Measurements from ENCODE around the gene FAR2. TPM values are rescaled to one million over a fixed set of nuclear protein-coding genes. Genes with fewer than 3 reads are reported as not detected.

The FAR2 gene
- polyA plus RNA-seq, 1 of the 3 experiments (the other 2 are of a cell fraction): 7.4 TPM

DNA sequence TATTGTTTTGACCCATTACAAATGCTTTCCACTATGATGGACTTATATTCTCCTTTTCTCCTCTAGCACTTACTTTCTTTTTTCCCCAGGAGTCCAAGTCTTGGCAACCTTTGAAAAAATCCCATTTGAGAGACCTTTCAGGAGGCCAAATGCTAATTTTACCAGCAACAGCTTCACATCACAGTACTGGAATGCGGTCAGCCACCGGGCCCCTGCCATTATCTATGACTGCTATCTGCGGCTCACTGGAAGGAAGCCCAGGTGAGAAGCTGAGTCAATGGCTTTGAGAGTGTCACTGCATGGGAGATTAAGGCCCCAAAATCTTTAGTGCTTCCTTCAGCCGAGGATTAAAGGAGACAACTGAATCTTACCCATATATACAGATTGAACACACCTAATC, 167.7 kb downstream of the FAR2 start (continued):
- TF ChIP-seq TAF1 (IDR thresholded peaks at IDR 0.05; ENCODE audit: borderline replicate concordance, low read depth, low read length) (0 out of 2 replicates have a peak, but pooled peaks have one; percentile 16), FOXJ3 (CRISPR knock-in tag; IDR thresholded peaks at IDR 0.05) (no peak)

DNA sequence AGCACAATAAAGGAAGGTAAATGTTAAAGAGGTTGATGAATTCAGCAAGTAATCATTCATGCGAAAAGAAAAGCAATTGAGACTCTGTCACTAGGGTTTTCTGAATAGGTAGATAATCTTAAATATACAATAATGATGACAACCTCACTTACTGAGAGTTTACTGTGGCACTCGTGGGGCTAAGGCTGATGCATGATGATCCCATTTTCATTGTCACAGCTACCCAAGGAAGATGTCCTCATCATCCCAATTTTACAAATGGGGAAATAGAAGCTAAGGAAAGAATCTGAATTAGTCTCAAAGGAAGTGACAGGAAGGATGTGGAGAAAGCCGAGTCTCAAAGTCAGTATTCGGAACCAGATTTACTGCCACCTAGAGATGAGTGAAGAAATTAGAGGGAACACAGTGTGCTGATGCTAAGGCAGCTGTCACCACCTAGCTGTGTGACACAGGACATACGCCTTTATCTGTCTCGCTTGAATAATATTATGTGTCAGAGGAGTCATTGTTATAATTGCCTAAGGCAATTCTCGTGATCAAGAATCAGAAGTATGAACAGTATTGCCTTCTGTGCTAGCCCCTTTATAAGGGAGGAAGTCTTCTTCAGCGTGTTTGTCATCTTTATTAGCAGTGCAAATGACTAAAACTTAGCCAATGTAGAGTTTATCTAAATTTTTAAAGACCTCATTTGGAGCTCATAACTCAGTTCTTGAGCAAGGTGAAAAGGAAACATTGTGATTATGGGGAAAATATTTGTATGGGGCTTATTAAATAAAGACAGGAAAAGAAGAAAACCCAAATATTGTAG, 168.7 kb downstream of the FAR2 start:
- Histone ChIP-seq H3K9me2 (no peaks in the 10 kb centered on the region), H3K4me3 (ENCODE audit: low read depth in 2 of 2, low read length in 1 of 2) (no peak overlapping the region; a peak in 1 of 4 replicates), H3K36me3 (replicated peaks in 1 of 2; ENCODE audit: control insufficient read depth in 1 of 2, insufficient read depth in 2 of 2, low read length in 1 of 2) (peaks cover 3 to 6% of the 10 kb centered on the region in 2 experiments), H3K27me3 (ENCODE audit: insufficient read depth) (no peaks in the 10 kb centered on the region), H3K9ac (no peak overlapping the region), H3K4me2 (no peak overlapping the region), H3K9me3 (no peaks in the 10 kb centered on the region), H3F3A (replicated peaks; ENCODE audit: insufficient read depth) (peaks cover 36% of the 10 kb centered on the region), H3K4me1 (ENCODE audit: control insufficient read depth in 1 of 2, insufficient read depth in 2 of 2, low read depth in 1 of 2, low read length in 1 of 2) (peaks cover 5 to 14% of the 10 kb centered on the region in 2 experiments; a peak in 3 of 4 replicates), H4K20me1 (ENCODE audit: insufficient read depth) (no peaks in the 10 kb centered on the region), H3K27ac (ENCODE audit: low read depth in 2 of 2, low read length in 1 of 2) (peak overlapping the region; percentile 14 to 66; a peak in 3 of 4 replicates), H2AFZ (ENCODE audit: low read depth) (no peak overlapping the region), H3K79me2 (ENCODE audit: insufficient read depth) (no peaks in the 10 kb centered on the region)
- peak; percentile 67 for DNase-seq
- CTCF ChIA-PET: interaction anchor here (0.6 to 6.9 kb wide), 60 partner anchors 9 to 1360 kb away, joined by 3 to 109 read pairs (median 4); no protein-coding TSS in a partner anchor
- POLR2A ChIA-PET: no interaction called here
- 41% methylated on average over 8 of the region's 8 CpGs for WGBS (ENCODE audit: low lambda C conversion rate)
- TF ChIP-seq JUND (IDR thresholded peaks at IDR 0.05): no peak
- no peak for TF ChIP-seq YY1 (IDR thresholded peaks at IDR 0.05; ENCODE audit: low read depth)
- TF ChIP-seq GABPA (IDR thresholded peaks at IDR 0.05; ENCODE audit: low read depth): no peak
- TF ChIP-seq, protein P1, sequence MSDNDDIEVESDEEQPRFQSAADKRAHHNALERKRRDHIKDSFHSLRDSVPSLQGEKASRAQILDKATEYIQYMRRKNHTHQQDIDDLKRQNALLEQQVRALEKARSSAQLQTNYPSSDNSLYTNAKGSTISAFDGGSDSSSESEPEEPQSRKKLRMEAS (IDR thresholded peaks at IDR 0.05; ENCODE audit: low read depth): no peak
- no peak for TF ChIP-seq SIN3A (IDR thresholded peaks at IDR 0.05; ENCODE audit: borderline replicate concordance, low read depth, low read length)
- TF ChIP-seq POLR2AphosphoS5 (IDR thresholded peaks at IDR 0.05; ENCODE audit: low read depth, low read length): no peak
- TF ChIP-seq, protein P2, sequence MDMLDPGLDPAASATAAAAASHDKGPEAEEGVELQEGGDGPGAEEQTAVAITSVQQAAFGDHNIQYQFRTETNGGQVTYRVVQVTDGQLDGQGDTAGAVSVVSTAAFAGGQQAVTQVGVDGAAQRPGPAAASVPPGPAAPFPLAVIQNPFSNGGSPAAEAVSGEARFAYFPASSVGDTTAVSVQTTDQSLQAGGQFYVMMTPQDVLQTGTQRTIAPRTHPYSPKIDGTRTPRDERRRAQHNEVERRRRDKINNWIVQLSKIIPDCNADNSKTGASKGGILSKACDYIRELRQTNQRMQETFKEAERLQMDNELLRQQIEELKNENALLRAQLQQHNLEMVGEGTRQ (IDR thresholded peaks at IDR 0.05; ENCODE audit: borderline replicate concordance, low read depth, low read length): no peak
- no peak for TF ChIP-seq ELF1 (IDR thresholded peaks at IDR 0.05)
- TF ChIP-seq NRF1 (IDR thresholded peaks at IDR 0.05; ENCODE audit: low read depth, low read length): no peak
- TF ChIP-seq RFX5 (IDR thresholded peaks at IDR 0.05; ENCODE audit: low read length): 0 out of 2 replicates have a peak, but pooled peaks have one; percentile 9
- no peak for TF ChIP-seq NFIC (IDR thresholded peaks at IDR 0.05; ENCODE audit: borderline replicate concordance)
- TF ChIP-seq, protein P3, sequence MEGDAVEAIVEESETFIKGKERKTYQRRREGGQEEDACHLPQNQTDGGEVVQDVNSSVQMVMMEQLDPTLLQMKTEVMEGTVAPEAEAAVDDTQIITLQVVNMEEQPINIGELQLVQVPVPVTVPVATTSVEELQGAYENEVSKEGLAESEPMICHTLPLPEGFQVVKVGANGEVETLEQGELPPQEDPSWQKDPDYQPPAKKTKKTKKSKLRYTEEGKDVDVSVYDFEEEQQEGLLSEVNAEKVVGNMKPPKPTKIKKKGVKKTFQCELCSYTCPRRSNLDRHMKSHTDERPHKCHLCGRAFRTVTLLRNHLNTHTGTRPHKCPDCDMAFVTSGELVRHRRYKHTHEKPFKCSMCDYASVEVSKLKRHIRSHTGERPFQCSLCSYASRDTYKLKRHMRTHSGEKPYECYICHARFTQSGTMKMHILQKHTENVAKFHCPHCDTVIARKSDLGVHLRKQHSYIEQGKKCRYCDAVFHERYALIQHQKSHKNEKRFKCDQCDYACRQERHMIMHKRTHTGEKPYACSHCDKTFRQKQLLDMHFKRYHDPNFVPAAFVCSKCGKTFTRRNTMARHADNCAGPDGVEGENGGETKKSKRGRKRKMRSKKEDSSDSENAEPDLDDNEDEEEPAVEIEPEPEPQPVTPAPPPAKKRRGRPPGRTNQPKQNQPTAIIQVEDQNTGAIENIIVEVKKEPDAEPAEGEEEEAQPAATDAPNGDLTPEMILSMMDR (IDR thresholded peaks at IDR 0.05): peak; percentile 66
- peak; percentile 92 for TF ChIP-seq SMC3 (IDR thresholded peaks at IDR 0.05; ENCODE audit: low read depth, low read length)
- 0 out of 2 replicates have a peak, but pooled peaks have one; percentile 20 for TF ChIP-seq GATA2 (CRISPR knock-in tag; IDR thresholded peaks at IDR 0.05)
- no peak for TF ChIP-seq TAF1 (IDR thresholded peaks at IDR 0.05; ENCODE audit: borderline replicate concordance, low read depth, low read length)
- TF ChIP-seq EP300 (IDR thresholded peaks at IDR 0.05; ENCODE audit: borderline replicate concordance in 1 of 2, low read depth in 1 of 2, low read length in 1 of 2): no peak
- peak; percentile 99 for TF ChIP-seq RAD21 (IDR thresholded peaks at IDR 0.05; ENCODE audit: low read length)
- TF ChIP-seq, protein P4, sequence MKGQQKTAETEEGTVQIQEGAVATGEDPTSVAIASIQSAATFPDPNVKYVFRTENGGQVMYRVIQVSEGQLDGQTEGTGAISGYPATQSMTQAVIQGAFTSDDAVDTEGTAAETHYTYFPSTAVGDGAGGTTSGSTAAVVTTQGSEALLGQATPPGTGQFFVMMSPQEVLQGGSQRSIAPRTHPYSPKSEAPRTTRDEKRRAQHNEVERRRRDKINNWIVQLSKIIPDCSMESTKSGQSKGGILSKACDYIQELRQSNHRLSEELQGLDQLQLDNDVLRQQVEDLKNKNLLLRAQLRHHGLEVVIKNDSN (IDR thresholded peaks at IDR 0.05; ENCODE audit: borderline replicate concordance, low read depth): no peak
- TF ChIP-seq, protein P5, sequence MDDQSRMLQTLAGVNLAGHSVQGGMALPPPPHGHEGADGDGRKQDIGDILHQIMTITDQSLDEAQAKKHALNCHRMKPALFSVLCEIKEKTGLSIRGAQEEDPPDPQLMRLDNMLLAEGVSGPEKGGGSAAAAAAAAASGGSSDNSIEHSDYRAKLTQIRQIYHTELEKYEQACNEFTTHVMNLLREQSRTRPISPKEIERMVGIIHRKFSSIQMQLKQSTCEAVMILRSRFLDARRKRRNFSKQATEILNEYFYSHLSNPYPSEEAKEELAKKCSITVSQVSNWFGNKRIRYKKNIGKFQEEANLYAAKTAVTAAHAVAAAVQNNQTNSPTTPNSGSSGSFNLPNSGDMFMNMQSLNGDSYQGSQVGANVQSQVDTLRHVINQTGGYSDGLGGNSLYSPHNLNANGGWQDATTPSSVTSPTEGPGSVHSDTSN (IDR thresholded peaks at IDR 0.05): peak; percentile 44; the same call in 1 of the 2 replicates
- peak; percentile 54; the same call in 1 of the 2 replicates for TF ChIP-seq TCF12 (IDR thresholded peaks at IDR 0.05)
- TF ChIP-seq EZH2phosphoT487 (IDR thresholded peaks at IDR 0.05; ENCODE audit: borderline replicate concordance, low read depth): no peak
- TF ChIP-seq, protein P6, sequence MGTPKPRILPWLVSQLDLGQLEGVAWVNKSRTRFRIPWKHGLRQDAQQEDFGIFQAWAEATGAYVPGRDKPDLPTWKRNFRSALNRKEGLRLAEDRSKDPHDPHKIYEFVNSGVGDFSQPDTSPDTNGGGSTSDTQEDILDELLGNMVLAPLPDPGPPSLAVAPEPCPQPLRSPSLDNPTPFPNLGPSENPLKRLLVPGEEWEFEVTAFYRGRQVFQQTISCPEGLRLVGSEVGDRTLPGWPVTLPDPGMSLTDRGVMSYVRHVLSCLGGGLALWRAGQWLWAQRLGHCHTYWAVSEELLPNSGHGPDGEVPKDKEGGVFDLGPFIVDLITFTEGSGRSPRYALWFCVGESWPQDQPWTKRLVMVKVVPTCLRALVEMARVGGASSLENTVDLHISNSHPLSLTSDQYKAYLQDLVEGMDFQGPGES (IDR thresholded peaks at IDR 0.05; ENCODE audit: low read depth, low read length): no peak
